KOPT-K1 (cell line): ENCODE data around the gene GEMIN7.

ENCODE experiments used
- H3K27ac ChIP-seq: fragments of 200-600 bp; sonication (generic); 2 replicates; pipeline ENCODE4 v1.5.1; 2016; ENCODE audit warnings: antibody characterized with exemption, mild to moderate bottlenecking, low read depth, low read length; ENCODE audit not compliant: poor library complexity, severe bottlenecking
- H3K36me3 ChIP-seq: fragments of 200-600 bp; sonication (generic); 2 replicates; pipeline ENCODE4 v1.5.1; 2017; ENCODE audit warnings: antibody characterized with exemption, mild to moderate bottlenecking, low read length, moderate library complexity; ENCODE audit not compliant: insufficient read depth
- H3K9me3 ChIP-seq: fragments of 200-600 bp; sonication (generic); 2 replicates; pipeline ENCODE4 v1.5.1; 2017; ENCODE audit warnings: antibody characterized with exemption, low read length, mild to moderate bottlenecking; ENCODE audit not compliant: insufficient read depth, poor library complexity, severe bottlenecking

Gene GEMIN7

DNA sequence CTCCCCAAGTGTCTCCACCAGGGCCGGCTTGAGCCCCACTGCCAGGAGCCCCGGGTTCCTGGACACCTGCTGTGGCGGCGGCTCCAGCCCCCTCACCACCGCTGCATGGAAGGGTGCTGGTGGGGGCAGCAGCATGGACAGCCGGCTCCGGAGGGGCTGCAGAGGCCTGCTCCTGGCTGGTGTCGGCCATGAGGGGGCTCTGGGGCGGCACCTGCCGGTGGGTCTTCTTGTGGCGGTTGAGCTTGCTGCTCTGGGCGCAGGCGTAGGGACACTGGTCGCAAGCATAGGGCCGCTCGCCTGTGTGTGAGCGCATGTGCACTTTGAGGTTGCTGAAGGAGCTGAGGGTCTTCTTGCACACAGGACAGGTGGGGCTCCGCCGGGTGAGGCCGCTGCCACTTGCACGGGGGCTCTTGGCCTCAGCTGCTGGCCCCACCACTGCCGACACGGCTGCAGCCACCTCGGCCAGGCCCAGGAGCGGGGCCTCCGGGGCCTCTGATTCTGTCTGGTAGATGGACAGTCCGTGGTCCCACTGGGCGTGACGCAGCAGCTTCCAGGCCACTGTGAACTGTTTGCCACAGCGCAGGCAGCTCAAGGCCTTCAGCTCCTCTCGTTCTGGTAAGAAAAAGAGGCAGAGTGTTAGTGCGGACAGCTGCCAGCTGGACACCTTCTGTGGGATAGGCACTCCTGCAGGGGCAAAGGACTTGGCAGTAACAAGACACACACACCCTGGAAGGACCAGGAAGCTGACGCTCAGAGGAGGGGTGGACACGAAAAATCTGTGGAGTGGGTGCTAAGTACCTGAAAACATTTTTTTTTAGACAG is 6.9 kb upstream of the GEMIN7 start:
- H3K27ac ChIP-seq, result no peak overlapping the region
- H3K9me3 ChIP-seq, result no peaks in the 10 kb centered on the region
- H3K36me3 ChIP-seq, result peaks cover 51% of the 10 kb centered on the region

GRCh38 chr19:45074744-45075300 is 4.2 kb upstream of the GEMIN7 start:
- no peaks in the 10 kb centered on the region for H3K9me3 ChIP-seq
- H3K27ac ChIP-seq, result no peak overlapping the region
- H3K36me3 ChIP-seq, result peaks cover 25% of the 10 kb centered on the region

DNA sequence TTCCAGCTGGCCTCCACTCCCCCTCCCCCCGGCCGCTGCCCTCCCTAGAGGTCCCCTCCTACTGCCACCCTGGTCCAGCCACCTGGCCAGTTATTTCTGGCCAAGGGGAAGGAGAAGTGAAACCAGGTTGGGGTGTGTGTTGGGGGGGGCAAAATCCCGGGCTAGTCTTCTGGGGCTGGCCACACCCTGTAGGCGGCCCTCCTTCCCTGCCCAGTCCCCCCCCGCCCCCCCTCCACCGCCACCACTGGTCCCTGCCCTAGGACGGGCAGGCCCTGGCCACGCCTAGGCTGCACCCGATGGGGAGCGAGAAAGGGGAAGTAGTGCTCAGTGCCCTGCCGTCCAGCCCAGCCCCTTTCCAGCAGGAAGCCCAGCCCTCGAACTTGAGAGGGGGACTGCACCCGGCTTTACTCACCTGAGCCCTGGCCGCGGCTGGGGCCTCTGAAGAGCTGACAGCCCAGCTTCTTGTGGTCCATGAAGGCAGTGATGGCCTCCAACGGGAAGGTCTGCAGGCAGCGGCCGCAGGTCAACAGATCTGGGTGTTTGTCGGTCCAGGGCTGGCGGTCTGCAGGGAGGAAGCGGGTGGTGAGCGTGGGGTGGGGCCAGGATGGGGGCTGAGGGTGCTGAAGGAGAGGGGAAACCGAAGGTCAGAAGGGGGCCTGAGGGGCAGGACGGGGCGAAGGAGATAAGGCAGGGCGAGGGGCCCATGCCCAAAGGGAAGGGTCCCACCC is 3.6 kb upstream of the GEMIN7 start:
- H3K36me3 ChIP-seq, result peaks cover 18% of the 10 kb centered on the region
- H3K9me3 ChIP-seq, result no peaks in the 10 kb centered on the region
- H3K27ac ChIP-seq, result no peak overlapping the region

DNA sequence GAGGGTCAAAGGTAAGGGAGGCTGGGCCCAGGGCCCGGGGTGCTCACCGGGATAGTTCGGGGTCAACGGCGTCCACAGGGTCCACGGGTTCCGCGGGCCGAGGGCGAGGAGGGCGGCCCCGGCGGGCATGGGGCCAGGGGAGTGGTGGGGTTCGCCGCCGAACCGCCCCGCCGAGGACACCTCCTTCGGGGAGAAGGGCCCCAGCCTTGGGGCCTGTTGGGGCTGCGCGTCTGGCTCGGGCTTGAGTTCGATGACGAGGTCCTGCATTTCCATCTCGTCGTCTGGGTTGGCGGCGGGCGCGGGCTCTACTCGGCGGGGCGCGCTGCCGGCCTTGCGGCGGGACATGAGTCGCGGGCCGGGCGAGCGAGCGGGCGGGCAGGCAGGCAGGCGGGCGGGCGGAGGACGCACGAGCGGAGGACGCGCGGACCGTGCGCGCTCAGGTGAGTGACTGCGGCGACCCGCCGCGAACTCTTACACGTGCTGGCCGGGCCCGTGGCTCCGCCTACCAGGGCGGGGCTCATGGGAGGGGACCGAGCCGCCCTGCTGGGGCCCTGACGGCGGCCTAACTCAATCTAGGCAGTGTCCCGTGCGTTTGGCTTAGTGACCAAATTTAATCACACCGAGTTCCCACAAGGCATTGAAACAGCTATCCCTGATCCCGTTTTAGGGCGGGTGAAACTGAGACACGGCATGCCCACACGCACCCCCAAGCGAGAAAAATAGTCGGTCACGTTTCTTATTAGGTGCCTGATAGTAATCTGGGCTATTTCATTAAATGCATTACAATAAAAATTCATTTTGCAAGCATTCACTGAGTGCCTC is 2.8 kb upstream of the GEMIN7 start, which contains the start of gene ZNF296:
TSS of gene ZNF296 (minus strand) at position 450 of the 822 bp plus-strand sequence. CDS start at position 345, 105 bp downstream.
- no peak within 1 kb of the TSS for H3K27ac ChIP-seq
- H3K36me3 ChIP-seq, result peaks cover 11% of the 10 kb centered on the region; the same call in 1 of the 2 replicates
- H3K9me3 ChIP-seq, result no peaks in the 10 kb centered on the region

DNA sequence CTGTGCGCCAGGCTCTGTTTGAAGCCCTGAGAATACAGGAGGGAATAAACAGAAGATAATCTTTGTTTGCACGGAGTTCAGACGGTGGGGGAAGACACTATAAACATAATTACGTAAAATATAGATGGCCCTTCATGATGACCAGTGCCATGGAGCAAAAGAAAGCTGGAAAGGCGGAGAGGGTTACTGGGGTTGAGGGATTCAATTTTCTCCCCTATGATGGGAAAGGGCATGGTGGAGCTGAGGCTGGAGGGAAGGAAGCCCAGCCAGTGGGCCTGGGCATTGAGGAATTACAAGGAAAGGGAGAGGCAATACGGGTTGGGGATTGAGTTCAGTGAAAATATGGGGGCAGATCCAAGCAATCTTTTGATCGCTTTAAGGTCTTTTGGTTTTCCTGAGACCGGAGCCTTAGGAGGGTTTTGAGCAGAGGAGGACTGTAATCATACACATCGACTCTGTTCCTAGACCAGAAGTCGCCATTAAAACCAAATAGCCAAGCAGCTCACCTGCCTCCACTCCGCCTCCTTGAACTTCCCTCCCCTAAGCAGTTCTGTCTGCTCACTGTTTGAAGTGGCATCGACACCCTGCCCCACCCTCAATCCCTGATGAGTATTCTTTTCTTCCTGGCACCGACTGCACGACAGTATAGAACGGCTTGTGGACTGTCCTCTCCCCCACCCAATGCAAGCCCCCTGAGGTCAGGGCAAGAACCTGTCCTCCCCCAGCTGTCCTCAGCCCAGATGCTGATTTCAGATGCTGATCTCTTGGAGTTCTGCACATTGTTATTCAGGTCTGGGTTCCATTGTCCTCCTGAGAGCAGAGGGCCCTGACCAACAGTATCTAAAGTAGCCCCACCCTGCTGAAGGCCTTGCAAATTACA is 2.0 kb upstream of the GEMIN7 start:
- Histone ChIP-seq H3K9me3 (no peaks in the 10 kb centered on the region), H3K27ac (no peak overlapping the region), H3K36me3 (peaks cover 15% of the 10 kb centered on the region)

DNA sequence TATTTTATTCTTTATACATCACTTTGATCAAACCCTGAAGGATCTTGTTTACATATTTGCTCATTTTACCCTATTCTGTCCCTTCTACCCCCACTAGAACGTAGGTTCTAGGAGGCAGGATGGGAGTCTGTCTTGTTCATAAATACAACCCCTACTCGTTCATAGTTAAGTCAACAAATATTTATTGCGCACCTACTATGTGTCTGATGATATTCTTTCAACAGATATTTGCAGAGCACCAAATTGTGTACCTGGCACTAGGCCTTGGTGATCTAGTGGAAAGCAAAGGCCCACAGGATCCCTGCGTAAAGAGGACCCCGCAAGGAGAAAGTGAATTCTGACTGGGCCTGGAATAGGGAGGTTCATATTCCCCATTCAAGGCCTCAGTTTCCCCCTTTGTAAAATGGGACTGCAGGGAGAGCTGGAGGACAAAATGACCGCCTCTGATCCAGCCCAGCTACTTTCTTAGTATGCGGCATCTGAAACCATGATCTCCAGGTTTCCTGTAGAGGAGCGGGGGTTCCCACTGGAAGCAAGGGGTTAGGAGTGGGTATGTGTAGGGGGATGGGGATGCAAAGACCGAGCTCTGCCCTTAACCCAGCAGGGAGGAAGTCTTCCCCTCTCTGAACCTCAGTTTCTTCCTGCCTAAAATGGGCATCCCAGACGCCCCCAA is 534 bp upstream of the GEMIN7 start:
- Histone ChIP-seq H3K27ac (peak overlapping the region; percentile 73), H3K9me3 (no peaks in the 10 kb centered on the region)

DNA sequence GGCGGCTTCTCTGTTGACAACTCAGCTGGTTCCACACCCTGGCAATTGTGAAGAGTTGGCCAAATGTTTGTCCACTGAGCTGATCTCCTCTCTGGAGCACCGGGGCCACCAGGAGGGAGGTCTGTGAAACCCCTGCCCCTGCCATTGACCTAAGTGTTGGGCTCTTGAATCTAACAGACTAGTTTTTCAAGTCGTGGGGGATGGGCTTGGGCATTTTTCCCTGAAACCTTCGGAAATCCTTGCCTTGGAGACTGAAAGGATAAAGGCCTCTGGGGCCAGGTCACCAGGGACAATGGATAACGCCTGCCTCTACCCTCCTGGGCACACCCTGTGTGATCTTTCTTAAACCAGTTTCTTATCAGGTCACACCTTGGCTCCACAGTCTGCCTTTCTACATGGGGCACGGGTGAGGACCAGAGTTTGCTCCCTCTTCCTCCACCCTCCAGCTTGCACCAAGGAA is 881 bp downstream of the GEMIN7 start:
- no peaks in the 10 kb centered on the region for H3K9me3 ChIP-seq
- peaks cover 19% of the 10 kb centered on the region for H3K36me3 ChIP-seq
- H3K27ac ChIP-seq, result peak overlapping the region; percentile 73

More for the DNA sequence above, 534 bp upstream of the GEMIN7 start:
- H3K36me3 ChIP-seq, result peaks cover 12% of the 10 kb centered on the region

GRCh38 chr19:45082170-45082569 is 3.1 kb downstream of the GEMIN7 start:
- Histone ChIP-seq H3K36me3 (peaks cover 28% of the 10 kb centered on the region), H3K9me3 (no peaks in the 10 kb centered on the region), H3K27ac (no peak overlapping the region)

- Histone ChIP-seq H3K36me3 (peaks cover 61% of the 10 kb centered on the region), H3K9me3 (no peaks in the 10 kb centered on the region), H3K27ac (no peak overlapping the region)
These were observed 7.4 kb downstream of the GEMIN7 start for GRCh38 chr19:45086480-45086879.

DNA sequence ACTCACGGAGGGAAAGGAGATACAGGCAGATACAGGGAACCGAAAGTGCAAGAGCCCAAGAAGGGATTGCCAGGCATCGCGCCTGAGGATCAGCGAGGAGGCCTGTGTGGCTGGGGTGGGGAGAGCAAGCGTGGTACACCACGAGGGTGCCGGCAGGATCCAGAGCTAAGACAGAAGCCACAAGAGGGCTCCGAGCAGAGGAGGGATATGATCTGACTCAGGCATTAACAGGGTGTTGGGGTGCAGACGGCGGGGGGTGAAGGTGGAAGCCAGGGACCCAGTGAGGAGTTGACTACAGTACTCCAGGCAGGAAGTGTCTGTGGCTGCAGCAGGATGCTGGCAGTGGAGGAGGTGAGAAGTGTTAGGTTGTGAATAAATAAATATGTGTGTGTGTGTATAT is 8.5 kb downstream of the GEMIN7 start:
- Histone ChIP-seq H3K36me3 (peaks cover 54% of the 10 kb centered on the region), H3K27ac (peak overlapping the region; percentile 54), H3K9me3 (no peaks in the 10 kb centered on the region)

- no peak overlapping the region for H3K27ac ChIP-seq
These were observed 11.0 kb downstream of the GEMIN7 start for GRCh38 chr19:45090034-45090433.

DNA sequence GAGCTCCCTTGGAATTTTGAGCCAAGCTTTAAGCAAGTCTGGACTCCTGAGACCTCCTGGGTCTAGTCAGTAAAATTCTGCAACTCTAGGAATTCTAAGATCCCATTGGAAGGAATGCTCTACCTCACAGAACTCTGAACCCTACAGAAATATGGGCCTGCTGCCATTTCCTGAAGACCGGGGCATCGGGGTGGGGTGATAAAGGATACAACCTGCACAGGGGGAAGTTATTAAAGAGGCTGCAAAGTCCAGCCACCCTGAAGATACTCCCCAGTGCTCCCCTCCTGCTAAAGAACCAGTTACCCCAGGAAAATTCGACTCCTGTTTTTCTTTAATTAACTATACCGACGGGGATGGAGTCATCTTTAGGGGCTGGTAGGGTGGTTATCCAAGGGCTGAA is 11.5 kb downstream of the GEMIN7 start:
- Histone ChIP-seq H3K9me3 (no peaks in the 10 kb centered on the region), H3K36me3 (peaks cover 41% of the 10 kb centered on the region), H3K27ac (no peak overlapping the region)

More at GRCh38 chr19:45090034-45090433, 11.0 kb downstream of the GEMIN7 start:
- Histone ChIP-seq H3K36me3 (peaks cover 46% of the 10 kb centered on the region), H3K9me3 (no peaks in the 10 kb centered on the region)
